Sigmoid colon (tissue), 4 donors: ENCODE results near the gene BCAS4.

Source experiments
- EP300 ChIP-seq, 4 donors: sonication (generic); formaldehyde crosslinking; IDR thresholded peaks; one replicate each; pipeline ENCODE4 v1.6.1; 2017; ENCODE audit warnings: antibody characterized with exemption in 4 of 4
- POLR2A ChIP-seq, 2 donors: fragments of 450-650 bp; IDR thresholded peaks; one replicate each; pipeline ENCODE4 v1.6.1; 2016; ENCODE audit warnings: antibody characterized with exemption in 2 of 2, mild to moderate bottlenecking in 2 of 2, moderate library complexity in 2 of 2
- POLR2AphosphoS5 ChIP-seq, 4 donors: sonication (generic); formaldehyde crosslinking; IDR thresholded peaks; one replicate each; pipeline ENCODE4 v1.6.1; 2017; ENCODE audit warnings: antibody characterized with exemption in 4 of 4
- TF ChIP-seq, protein P1 (sequence below), 4 experiments: fragments of 450-650 bp in 3 of 4; fragments of 200-600 bp in 1 of 4; IDR thresholded peaks; one replicate each; pipeline ENCODE4 v1.5.1; 2016 to 2019; ENCODE audit warnings: antibody characterized with exemption in 4 of 4, mild to moderate bottlenecking in 3 of 4, moderate library complexity in 2 of 4

DNA sequence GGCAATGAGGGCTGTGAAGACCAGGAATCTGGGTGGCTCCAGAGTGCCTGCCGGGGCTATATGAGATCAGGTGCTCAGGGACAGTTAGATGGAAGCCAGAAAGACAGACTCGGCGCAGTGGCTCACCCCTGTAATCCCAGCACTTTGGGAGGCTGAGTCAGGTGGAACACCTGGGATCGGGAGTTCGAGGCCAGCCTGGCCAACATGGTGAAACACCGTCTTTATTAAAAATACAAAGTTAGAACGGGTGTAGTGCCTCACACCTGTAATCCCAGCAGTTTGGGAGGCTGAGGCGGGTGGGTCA, 43.4 kb downstream of the BCAS4 start:
- TF ChIP-seq, protein P1, sequence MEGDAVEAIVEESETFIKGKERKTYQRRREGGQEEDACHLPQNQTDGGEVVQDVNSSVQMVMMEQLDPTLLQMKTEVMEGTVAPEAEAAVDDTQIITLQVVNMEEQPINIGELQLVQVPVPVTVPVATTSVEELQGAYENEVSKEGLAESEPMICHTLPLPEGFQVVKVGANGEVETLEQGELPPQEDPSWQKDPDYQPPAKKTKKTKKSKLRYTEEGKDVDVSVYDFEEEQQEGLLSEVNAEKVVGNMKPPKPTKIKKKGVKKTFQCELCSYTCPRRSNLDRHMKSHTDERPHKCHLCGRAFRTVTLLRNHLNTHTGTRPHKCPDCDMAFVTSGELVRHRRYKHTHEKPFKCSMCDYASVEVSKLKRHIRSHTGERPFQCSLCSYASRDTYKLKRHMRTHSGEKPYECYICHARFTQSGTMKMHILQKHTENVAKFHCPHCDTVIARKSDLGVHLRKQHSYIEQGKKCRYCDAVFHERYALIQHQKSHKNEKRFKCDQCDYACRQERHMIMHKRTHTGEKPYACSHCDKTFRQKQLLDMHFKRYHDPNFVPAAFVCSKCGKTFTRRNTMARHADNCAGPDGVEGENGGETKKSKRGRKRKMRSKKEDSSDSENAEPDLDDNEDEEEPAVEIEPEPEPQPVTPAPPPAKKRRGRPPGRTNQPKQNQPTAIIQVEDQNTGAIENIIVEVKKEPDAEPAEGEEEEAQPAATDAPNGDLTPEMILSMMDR (IDR thresholded peaks at IDR 0.05) = no peak
- TF ChIP-seq EP300 (IDR thresholded peaks at IDR 0.05) (no peak), POLR2AphosphoS5 (IDR thresholded peaks at IDR 0.05) (no peak), POLR2A (IDR thresholded peaks at IDR 0.05) (no peak)
